Stimulated activated naive CD8-positive, alpha-beta T cell treated with anti-CD3 and anti-CD28 coated beads, Interleukin-15, Interleukin-2, amounts not matched to agents 100 U/mL and 50 U/mL, for 24 hours (primary cell): ENCODE results near the gene ICE1.
"Not testable (repeated sequence)": the region's sequence is repeated elsewhere in the genome, so short reads cannot be mapped to it uniquely, and the experiment has no call there.

Experiments used
- ATAC-seq: fragments of 150-1000 bp; cut with Tn5 transposase; one replicate; pipeline ENCODE4 v1.10.0; 2021
- DNase-seq: peaks from one replicate; pipeline ENCODE4 v3.0.0; 2021

Gene ICE1, protein sequence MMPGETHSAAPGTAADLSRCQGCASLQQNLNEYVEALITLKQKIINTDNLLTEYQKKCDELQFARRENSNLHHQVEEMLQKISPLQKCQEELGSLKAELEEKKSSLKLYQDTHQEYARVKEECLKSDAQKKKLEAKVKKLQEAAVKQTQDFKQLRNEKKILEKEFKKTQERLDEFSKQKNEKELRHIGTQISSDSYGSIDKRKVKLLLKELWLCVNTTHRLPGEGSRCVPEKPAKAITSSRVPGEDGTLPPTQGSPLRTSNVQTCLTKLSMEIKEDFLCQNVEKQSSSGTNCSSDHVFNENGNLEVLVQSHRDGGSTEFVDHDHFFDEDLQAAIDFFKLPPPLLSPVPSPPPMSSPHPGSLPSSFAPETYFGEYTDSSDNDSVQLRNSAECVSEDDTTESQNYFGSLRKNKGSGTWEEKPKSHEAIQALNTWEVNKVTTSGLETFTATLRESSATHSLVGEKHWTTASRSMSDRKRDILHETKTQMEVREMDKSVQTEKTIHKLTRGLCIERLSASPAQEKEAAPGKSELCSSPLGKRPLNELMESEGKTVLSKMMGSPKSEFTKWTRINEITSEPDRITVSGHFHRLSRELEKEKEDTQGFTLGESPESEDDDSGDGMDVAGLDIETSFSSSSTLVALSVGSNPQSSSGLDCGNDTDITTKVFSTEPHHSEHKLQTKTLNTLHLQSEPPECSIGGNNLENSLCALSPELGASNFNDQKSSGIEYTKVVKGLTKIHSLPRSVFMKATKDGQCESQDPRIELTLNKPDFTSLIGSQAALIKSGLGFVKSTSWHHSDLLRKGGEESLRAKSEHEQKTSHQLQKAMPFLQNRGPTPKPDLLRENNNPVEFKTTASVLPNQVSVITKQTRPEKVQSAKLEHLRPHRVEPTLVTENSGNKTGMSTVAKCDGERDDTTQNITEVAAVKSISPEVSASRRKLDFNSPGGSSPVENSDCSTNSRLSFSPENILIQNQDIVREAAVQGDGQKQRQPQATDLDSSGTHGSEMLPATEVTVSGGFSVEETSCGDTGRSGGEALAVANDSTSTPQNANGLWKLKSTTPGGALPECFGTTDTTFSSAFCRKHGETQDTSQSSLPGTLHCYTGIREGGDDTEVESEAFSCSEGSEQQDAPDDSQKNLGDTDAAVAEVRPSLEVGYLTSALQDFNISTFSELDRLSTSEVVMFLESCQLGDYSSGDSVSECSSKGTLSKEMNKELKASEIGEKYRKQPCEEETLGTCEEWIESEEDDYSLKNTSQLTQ (N-terminal part only)

GRCh38 chr5:5421961-5422818 lies at the start of gene ICE1:
ICE1 (plus strand) TSS chr5:5422677; CDS start chr5:5422916, 239 bp downstream.
- ATAC-seq (peak; percentile 93), DNase-seq (peak; percentile 90)

GRCh38 chr5:5372930-5373329 lies 49.5 kb upstream of the ICE1 start:
- DNase-seq (no peak), ATAC-seq (no peak)

DNA sequence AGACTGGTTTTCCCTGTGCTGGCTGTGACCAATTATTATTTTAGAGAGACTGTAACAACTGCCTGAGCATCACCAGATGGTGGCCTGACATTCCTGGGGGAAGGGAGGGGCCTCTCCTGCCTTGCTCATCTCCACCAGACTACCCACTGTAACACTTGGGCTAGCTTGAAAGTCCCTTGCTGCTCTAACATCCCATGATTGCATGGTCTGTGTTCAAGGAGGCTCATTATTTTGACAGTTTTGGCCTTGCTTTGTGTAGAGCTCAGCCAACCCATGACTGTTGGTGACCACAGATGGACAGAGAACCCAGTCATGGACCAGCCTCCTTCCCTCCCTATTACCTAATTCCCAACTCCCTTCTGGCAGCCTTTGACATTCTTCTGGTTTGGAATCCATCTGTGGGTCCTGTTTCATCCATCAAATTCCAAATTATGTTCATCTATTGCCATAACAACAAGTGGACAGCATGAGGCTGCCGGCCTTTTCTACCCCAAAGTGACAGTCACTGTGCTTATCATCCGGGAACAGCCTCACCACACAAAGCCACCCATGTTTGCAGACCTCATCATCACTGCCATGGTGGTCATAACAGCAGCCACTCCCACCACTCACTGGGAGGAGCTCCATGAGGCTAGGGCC lies 49.0 kb upstream of the ICE1 start:
- DNase-seq (no peak), ATAC-seq (no peak)

GRCh38 chr5:5374009-5374715 lies 48.3 kb upstream of the ICE1 start:
- ATAC-seq, result no peak
- DNase-seq, result no peak

DNA sequence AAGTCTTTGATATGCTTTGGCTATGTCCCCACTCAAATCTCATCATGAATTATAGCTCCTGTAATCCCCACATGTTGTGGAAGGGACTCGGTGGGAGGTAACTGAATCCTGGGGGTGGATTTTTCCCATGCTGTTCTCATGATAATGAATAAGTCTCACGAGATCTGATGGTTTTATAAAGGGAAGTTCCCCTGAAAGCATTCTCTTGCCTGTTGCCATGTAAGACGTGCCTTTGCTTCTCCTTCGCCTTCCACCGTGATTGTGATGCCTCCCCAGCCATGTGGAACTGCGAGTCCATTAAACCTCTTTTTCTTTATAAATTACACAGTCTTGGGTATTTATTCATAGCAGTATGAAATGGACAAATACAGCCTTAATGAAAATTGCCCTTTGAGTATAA lies 44.7 kb upstream of the ICE1 start:
- ATAC-seq, result no peak
- no peak for DNase-seq

GRCh38 chr5:5378531-5378930 lies 43.9 kb upstream of the ICE1 start:
- DNase-seq (no peak), ATAC-seq (no peak)

- no peak for ATAC-seq
- no peak for DNase-seq
Measured at GRCh38 chr5:5380298-5380697, 42.2 kb upstream of the ICE1 start.

DNA sequence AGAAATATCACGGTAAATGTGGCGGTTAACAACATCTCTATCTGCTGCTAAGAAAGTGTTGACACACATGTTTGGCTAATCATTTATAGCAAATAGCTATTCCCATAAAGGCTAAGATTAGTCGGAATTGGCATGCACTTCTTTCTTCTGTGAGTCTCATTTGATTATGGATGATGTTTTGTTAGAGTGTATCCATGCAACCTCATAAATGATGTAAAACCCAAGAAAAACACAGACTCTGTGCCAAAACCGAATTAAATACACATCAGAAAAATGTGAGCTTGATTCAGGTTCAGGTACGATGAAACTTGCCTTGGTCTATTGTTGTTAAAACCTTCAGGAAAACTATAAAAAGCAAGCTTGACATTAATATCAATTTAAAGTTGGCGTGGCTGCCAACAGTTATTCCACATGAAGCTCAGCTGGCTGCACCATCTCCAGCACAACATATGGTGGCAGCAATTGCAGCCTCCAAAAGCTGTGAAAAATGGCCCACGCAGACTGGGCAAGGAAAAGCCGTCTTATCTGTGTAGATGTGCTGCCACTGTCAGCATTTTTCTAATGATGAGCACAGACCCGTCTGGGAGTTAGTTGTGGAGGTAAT lies 41.1 kb upstream of the ICE1 start:
- ATAC-seq (no peak), DNase-seq (no peak)

GRCh38 chr5:5383461-5383860 lies 39.0 kb upstream of the ICE1 start:
- ATAC-seq, result no peak
- no peak for DNase-seq

DNA sequence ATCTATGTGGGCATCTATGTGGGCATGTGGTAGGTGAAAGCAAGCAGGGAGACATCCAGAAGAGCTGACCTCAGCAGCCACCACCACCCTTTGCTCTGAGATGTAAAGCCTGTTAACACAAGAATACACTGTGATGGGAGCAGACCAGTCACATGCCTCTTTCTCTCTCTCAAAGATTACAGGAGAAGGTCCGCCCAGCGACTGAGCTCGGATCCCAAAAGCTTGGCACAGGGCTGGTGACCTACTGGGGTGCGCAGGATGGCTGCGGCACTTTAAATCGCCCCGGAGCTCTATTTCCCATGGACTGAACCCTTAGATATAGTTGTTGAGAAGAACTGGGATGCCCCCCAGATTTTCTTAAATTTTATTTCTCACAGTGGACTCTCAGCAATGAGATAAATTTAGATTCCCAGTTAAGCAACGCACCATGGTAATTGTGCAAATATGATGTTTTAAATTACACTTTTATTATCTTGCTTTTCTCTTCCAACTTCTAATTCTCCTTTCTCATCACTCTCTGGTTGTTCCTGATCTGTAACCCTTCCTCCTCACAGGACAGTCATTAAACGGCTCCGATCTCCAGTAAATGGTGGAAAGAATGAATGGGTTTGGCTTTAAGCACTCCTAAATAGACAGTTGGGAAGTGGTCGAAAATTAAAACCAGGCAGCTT lies 37.7 kb upstream of the ICE1 start:
- DNase-seq (no peak), ATAC-seq (no peak)

GRCh38 chr5:5385331-5385662 lies 37.2 kb upstream of the ICE1 start:
- ATAC-seq (no peak), DNase-seq (no peak)

- no peak for DNase-seq
- ATAC-seq, result no peak
Measured at GRCh38 chr5:5386329-5386728, 36.1 kb upstream of the ICE1 start.

- DNase-seq (no peak), ATAC-seq (no peak)
Measured at GRCh38 chr5:5387192-5387591, 35.3 kb upstream of the ICE1 start.

- ATAC-seq (no peak), DNase-seq (no peak)
Measured at GRCh38 chr5:5387777-5388176, 34.7 kb upstream of the ICE1 start.

DNA sequence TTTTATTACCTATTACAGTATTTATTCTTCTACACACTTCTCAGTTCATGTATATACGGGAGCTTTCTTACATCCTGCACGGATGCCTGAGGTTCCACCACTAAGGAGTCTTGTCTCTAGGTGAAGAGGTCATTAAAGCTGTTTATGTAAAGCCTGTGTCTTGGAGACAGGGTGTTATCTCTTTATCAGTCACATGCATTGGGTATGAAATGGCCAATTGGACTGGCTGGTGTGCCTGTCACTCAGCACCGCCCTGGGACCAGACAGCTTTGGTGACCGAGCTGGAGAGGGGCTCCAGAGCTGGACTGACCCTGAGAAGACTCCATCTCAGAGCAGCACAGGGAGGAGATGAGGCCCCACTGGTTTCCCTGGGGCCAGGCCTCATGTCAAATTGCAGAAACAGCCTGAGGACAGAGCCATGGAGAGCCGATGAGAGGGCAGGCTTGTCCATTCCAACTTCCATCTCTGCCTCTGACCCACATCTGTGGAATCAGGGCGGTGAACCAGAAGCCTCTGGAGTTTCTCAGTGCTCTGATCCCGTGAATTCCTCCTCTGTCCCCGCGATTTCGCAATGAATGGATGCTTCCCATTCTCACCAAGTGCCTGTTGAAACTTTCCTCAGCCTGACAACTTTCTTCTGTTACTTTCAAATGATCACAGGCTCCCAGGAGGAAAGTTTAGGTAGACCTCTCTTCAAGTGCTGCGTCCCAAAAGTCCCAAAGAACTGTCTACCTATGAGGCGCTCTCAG lies 32.2 kb upstream of the ICE1 start:
- not testable (repeated sequence) for ATAC-seq

DNA sequence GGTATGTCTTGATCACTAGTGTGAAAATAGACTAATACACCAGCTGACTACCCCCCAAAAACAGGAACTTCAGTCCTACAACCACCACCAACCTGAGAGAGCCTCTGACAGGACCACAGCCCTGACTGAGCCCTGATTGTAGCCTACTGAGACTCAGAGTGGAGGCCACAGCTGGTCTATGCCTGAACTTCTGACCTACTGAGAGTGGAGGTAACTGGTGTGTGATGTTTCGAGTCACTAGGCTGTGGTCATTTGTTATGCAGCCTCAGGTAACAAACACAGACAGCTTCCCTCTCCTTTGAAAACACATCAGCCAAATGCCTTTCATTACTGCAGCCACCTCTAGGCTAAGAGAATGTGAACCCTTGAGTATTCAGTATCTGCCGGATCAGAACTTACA lies 30.0 kb upstream of the ICE1 start:
- not testable (repeated sequence) for ATAC-seq, DNase-seq

More for the DNA sequence above, 32.2 kb upstream of the ICE1 start:
- DNase-seq, result not testable (repeated sequence)

- peak; percentile 17 for DNase-seq
Measured at GRCh38 chr5:5394384-5394986, 28.0 kb upstream of the ICE1 start.

GRCh38 chr5:5395093-5395492 lies 27.4 kb upstream of the ICE1 start:
- not testable (repeated sequence) for ATAC-seq, DNase-seq

More at GRCh38 chr5:5394384-5394986, 28.0 kb upstream of the ICE1 start:
- ATAC-seq, result not testable (repeated sequence)
